Measurements from ENCODE around the gene PRMT7.

Gene PRMT7

DNA sequence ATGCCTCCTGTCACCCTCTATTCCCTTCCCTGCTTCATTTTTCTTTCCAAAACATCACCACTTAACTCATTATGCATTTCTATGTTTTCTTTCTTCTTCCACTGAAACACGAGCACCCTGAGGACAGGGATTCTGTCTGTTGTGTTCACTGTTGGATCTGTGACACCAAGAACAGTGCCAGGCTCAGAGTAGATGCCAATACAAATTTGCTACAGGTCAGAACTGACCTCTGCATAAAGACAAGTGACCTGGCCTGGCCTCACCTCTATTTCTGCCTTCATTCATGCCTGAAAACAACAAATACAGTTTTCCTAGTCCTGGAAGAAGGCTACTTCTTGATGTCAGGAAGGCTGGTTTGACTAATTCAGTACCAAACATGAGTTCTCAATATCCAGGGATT is 92.4 kb downstream of the PRMT7 start:
- POLR2A ChIA-PET (ENCODE audit: low non-redundant PET), result no interaction called here
- CTCF ChIA-PET, result interaction anchor here (0.6 kb wide), 1 partner anchor 667 kb away, joined by 4 read pairs; no protein-coding TSS in a partner anchor
- TF ChIP-seq, protein P1, sequence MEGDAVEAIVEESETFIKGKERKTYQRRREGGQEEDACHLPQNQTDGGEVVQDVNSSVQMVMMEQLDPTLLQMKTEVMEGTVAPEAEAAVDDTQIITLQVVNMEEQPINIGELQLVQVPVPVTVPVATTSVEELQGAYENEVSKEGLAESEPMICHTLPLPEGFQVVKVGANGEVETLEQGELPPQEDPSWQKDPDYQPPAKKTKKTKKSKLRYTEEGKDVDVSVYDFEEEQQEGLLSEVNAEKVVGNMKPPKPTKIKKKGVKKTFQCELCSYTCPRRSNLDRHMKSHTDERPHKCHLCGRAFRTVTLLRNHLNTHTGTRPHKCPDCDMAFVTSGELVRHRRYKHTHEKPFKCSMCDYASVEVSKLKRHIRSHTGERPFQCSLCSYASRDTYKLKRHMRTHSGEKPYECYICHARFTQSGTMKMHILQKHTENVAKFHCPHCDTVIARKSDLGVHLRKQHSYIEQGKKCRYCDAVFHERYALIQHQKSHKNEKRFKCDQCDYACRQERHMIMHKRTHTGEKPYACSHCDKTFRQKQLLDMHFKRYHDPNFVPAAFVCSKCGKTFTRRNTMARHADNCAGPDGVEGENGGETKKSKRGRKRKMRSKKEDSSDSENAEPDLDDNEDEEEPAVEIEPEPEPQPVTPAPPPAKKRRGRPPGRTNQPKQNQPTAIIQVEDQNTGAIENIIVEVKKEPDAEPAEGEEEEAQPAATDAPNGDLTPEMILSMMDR (conservative IDR thresholded peaks at IDR 0.05; ENCODE audit: low read depth), result no peak
- no peak for DNase-seq (ENCODE audit: low spot score)
- H3K27ac ChIP-seq, result no peak overlapping the region

DNA sequence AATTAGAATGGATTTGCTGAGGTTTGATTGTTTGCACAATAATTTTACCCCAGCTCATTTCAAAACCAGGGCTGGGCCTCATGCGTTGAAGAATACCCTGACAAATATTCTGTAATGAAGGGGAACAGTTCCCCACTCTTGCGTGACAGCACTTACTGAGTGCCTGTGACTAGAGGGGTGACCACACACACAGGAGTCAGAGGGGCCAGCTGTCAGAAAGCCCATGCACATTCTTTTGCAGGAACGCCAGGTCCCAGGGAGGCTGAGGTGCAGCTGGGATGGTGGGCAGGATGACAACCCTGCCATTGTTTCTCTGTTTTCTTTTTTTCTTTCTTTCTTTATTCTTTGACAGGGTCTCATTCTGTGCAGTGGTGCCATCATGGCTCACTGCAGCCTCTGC is 92.9 kb downstream of the PRMT7 start:
- DNase-seq (ENCODE audit: low spot score), result no peak
- CTCF ChIA-PET, result interaction anchor here (0.6 to 0.7 kb wide), 3 partner anchors 8 to 666 kb away, joined by 3 to 4 read pairs (median 4); no protein-coding TSS in a partner anchor
- TF ChIP-seq, protein P1 (conservative IDR thresholded peaks at IDR 0.05; ENCODE audit: low read depth), result no peak
- POLR2A ChIA-PET (ENCODE audit: low non-redundant PET), result interaction anchor here (0.9 kb wide), 1 partner anchor 31 kb away, joined by 3 read pairs; no protein-coding TSS in a partner anchor
- no peak overlapping the region for H3K27ac ChIP-seq

DNA sequence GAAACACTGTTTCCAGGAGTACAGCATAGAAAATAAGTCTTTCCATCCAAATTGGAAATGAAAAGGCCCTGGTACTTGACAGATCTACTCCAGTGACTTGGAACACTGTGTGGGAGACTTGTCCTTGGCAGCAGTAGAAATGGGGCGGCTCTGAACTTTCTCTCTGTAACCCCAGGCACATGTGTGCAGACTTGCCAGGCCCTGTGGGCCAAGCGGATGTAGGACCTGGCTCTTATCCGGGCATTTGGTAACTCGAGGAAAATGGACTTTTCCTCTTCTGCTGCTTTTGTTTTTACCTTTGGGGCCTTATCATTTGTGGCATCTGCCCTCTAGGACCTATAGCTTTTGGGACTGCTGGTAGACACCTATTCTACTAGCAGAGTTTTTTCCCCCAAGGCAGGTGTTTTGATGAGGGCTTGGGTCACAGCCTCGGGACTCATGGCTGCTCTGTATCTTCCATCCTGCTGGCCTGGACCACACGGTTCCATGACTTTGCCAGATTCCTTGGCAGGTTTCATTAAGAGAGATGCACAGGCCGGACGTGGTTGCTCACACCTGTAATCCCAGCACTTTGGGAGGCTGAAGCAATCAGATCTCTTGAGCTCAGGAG is 94.0 kb downstream of the PRMT7 start:
- DNase-seq (ENCODE audit: low spot score), result no peak
- ChIA-PET POLR2A (ENCODE audit: low non-redundant PET) (no interaction called here), CTCF (interaction anchor here (0.6 kb wide), 1 partner anchor 107 kb away, joined by 4 read pairs; no protein-coding TSS in a partner anchor)
- TF ChIP-seq, protein P1 (conservative IDR thresholded peaks at IDR 0.05; ENCODE audit: low read depth), result no peak
- no peak overlapping the region for H3K27ac ChIP-seq

DNA sequence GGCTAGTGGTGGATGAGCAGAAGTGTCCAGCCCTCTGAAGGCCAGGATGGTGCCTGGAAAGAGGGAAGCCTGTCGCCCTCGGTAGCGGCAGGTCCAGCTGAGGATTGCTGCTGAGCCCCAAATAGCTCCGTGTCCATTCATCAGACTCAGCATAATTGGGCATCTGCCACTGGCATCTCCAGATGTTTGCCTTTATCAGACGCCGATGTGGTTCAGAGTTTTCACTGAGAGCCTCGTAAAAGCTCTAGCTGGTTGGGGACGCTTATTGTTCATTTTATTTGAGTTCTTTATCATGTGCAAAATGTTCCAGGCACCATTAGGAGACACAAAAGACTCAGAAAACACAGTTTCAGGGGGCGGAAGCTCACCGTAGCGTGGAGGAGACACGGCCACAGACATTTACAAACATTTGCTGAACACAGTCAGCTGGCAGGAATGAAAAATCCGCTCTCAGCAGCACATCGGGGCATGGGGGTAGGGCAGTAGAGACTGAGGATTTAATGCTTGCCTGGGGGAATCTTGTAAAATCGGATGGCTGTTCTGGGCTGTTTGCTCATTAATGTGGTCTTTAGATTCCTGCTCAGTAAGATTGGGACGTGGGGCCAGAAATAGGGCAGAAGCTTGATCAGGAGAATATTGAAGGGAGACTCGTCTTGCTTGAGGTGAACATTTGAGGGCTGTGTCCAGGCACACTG is 95.8 kb downstream of the PRMT7 start:
- CTCF ChIA-PET, result interaction anchor here (0.7 to 1.2 kb wide), 3 partner anchors 10 to 104 kb away, joined by 3 read pairs; no protein-coding TSS in a partner anchor
- POLR2A ChIA-PET (ENCODE audit: low non-redundant PET), result no interaction called here
- TF ChIP-seq, protein P1 (conservative IDR thresholded peaks at IDR 0.05; ENCODE audit: low read depth), result no peak
- no peak overlapping the region for H3K27ac ChIP-seq
- DNase-seq (ENCODE audit: low spot score), result no peak
